GM19324 (cell line): ENCODE results near the gene CD40LG.

Experiments used
- ATAC-seq: cut with Tn5 transposase; IDR thresholded peaks from one replicate; pipeline ENCODE4 v1.9.1; 2021; ENCODE audit warnings: mild to moderate bottlenecking, moderate library complexity; ENCODE audit not compliant: unreplicated experiment, low FRiP score

Gene CD40LG

DNA sequence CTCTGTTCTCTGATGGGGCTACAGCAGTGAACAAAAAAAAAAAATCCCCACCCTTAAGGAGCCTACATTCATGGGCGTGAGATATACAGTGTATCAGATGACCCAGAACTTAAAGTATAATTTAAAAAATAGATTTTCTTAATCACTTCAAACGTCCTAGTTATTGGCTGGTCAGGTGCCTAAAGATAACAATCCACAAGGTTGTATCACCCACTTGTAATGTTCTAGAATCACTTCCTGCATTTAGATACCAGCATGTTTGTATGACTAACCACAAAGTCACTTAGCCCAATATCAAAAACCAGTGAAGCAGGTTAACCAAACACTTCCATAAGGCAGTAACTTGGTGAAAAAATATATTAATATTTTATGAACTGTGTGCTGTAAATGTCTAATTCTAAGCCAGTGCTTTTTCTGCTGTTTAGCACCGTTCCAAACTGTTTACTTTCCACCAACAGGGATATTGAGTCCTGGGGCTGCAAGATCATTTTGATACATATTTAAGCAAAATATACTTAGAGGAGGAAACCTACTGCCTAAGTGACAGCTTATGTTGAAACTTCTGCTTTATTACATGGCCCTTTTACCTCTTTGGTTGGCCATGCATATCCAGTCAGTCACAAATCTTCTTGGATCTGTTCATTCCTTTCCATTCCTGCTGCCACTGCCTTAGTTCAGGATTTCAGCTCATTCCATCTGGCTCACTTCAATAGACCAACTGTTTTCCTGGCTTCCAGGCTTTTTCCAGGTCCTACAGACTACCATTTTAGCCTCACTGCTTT is 43.3 kb downstream of the CD40LG start:
- ATAC-seq = no peak

DNA sequence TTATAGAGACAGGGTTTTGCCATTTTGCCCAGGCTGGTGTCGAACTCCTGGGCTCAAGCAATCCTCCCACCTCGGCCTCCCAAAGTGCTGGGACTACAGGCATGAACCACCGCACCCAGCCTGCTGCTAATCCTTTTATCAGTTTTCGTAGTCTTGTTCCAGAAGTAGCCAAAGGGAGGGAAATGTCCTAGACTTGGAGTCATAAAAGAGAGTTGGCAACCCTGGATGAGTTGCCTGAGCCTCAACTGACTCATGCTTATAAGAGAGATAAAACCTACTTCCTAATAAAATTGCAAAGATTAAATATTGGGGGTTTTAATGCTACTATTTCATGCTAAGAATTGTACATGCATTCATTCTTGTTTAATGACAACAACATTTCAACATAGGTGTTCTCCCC is 44.3 kb downstream of the CD40LG start:
- ATAC-seq = no peak

DNA sequence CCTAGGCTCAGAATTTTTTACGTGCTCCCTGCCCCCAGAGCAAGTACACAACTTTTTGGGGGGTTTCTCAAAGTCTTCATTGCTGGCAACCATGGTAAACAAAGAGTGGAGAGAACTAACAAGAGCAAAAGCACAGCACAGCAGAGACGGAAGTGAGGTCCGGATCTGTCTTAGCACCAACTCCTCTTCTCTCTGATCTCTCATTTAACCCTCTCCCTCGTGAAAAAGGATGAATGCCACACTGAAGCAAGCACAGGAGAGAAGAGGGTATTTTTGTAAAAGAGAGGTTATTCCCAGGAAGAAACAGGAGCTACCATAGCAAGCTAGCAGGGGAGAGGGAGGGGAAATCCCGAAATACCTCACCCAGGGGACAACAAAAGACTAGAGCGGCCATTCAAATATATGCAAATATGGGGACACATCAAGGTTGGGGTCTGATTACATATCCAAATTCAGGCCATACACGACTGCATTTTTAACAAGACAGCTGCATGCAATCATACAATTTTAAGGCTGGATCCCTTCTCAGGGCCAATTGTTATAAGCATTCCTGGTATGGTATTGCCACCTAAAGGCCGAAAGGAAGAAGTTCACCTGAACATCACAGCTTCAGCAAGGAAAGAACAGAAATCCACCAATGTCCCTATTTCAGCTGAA is 46.6 kb downstream of the CD40LG start:
- ATAC-seq = no peak

DNA sequence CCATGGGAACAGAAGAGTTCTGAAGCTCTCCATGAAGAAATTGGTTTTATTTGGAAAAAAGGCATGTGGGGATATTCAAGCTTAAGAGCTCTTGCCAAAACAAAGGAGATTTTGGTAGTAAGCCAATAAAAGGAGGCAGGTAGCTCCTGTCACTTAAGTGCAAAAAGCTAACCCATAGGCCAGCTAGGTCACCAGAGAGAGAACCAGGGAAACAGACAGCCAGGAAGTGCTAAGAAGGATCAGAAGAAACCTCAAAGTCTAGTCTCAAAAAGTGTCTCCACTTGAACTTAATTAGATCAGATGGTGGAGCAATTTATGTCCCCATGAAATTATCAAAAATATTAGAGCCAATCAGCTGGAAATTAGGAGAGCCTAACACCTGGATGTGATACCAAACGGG is 49.2 kb downstream of the CD40LG start:
- ATAC-seq = no peak

DNA sequence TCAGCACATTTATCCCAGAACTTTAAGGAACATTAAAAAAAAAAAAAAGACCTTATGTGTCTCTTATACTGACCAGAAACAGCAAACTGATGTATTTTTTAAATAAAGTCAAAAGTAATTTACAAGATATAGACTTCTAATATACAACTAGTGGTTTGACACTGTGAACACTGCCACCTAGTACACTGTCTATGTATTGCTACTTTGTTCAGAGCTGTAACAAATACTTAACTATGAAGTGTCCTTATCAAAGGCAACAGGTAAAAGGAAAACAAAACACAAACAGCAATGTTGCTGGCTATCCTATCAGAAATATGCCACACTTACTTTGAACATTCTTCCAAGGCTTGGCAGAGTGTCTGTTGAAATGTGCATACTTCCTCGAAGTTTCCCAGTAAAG is 60.4 kb downstream of the CD40LG start:
- no peak for ATAC-seq
